Amniotic stem cell (primary cell): ENCODE measurements around the gene OSBPL5.

ENCODE experiments used
- DNase-seq: peaks from one replicate; lab custom pipeline; 2025; lab: John Stamatoyannopoulos, UW

Gene OSBPL5

GRCh38 chr11:3165152-3165705, at the start of gene OSBPL5:
Gene OSBPL5 (minus strand): TSS chr11:3165310. CDS start chr11:3129148, 36,162 bp downstream.
- peak; percentile 44 for DNase-seq

GRCh38 chr11:3214420-3214699, 49.2 kb upstream of the OSBPL5 start:
- no peak for DNase-seq

DNA sequence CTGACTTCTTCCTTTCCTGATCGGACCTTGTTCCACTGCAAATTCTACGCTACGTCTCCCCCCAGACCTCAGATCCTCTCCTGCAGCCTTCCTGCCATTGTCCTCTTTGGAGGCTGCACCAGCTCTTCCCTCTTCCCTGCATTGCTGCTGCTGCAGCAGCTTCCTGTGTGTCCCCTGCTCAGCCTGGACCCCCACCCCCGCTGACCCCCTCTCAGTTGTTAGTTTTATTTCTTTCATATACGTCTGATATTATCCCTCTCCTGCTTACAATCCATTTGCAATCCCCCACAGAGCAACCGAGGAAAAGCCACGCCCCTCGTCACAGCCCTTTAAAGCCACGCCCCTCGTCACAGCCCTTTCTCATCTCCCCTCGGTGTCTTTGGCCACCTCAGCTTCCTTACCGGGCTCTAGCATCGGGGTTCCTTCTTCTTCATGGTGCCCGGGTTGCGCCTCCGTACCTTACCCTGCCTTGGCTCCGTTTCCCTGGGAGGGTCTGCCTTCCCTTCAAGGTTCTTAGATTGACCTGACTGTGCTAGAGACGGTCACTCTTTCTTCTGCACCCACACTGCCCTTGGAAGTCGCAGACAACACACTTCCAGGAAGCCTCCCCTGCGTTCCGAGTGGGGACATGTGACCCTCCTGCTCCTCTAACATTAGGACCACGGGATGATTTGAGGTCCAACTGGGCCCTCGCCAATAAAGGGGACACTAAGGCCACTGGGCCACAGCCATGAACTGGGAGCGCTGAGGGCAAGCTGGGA, 48.7 kb upstream of the OSBPL5 start:
- no peak for DNase-seq

- DNase-seq, result no peak
Observed at GRCh38 chr11:3208272-3208671, 43.2 kb upstream of the OSBPL5 start.

GRCh38 chr11:3207526-3208189, 42.5 kb upstream of the OSBPL5 start:
- DNase-seq, result no peak

DNA sequence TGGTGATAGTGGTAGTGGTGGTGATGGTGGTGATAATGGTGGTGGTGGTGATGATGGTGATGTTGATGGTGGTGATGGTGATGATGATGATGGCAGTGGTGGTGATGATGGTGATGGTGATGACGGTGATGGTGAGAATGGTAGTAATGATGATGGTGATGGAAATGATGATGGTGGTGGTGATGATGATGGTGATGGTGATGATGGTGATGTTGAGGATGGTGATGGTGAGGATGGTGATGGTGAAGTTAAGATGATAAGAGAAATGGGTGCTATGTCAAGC, 41.8 kb upstream of the OSBPL5 start:
- no peak for DNase-seq

DNA sequence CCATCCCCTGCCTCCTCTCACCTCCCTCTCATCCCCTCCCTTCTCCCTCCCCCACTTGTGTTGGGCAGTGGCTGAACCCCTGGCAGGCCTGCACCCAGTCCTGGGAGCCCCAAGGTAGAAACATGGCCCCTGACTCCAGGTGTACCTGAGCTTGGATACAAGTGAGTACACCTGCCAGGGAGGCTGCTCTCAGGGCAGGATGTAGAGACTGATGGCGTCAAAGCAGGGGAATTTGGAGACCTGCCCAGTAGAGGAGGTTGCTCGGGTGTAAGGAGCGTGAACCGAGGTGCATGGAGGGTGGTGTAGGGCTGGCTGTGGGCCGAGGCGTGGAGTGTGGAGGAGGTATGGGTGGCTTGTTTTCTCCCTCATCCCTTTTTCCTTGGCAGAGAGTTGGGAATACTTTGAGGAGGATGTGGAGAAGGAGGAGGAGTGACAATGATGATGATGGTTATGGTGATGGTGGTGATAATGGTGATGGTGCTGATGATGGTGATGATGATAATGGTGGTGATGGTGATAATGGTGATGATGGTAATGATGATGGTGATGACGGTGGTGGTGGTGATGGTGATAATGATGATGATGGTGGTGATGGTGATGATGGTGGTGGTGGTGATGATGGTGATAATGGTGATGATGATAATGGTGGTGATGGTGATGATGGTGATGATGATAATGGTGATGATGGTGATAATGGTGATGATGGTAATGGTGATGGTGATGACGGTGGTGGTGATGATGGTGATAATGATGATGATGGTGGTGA, 41.2 kb upstream of the OSBPL5 start:
- DNase-seq, result no peak

DNA sequence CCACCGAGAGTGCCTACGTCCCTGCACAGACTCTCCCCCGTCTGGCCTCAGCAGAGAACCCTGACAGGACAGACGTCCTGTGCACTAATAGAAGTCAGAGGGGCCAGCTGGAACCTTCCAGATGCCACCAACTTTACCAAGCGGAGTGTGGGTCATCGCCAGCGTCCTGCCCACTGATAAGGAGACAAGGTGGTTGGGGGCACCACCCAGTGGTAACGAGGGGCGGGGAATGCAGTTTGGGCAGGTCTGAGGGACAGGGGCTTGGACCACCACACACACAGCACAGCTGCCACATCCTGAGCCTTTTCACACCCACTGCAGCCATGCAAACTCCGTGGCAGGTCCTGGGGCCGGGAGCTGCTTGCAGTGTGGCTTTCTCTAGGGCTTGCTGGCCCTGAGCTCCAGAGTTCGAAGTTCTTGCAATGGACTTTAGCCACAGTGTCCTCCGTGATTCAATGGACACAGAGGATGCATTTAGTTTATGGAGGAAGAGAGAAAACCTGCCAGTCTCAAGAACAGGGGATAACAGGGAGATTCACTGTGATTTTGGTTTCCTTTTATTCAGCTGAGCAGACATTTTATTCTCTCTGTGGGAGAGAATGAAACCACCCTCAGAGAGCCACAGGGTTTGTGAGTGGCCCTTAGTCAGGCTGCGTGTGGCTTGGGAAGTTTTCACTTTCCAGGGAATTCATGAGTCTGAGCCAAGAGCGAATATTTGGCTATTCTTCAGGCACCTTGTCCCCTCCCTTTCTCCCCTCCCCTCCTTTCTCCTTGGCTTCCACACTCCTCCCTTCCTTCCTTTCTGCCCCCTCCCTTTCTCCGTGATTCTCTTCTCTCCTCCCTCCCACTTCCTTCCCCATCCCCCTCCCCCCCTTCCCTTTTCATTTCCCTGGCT, 40.4 kb upstream of the OSBPL5 start:
- DNase-seq, result no peak

DNA sequence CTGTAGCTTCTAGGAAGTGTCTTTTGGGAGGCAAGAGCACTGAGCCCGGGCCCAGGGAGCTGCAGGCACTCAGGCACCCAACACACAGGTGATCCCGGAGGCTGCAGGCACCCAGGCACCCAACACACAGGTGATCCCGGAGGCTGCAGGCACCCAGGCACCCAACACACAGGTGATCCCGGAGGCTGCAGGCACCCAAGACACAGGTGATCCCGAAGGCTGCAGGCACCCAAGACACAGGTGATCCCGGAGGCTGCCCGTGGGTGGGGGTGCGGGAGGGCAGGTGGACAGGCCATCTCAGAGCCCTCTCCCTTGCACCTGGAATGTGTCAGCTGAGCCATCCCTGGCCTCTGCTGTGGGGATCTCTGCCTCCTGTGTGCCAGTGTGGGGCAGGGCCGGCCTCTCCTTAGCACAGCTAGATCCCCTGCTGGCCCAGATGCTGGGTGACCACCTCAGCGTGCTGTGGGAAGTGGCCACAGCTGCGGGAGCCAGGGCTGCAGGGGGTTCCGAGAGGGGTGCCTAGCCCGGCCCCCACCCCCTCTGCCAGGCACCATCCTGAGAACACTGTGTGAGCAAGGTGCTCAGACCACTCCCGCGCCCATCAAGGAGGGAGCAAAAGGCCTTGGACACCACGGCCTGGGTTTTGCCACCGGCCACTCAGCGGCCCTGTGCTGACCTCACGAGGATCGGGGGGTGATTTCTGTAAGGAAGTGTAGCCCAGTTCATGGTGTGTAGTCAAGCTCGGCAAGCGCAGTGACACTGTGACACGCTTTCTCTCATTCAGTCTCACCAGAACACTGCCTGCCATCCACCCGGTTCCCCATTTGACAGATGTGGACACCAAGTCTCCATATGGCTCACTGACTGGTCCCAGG, 39.3 kb upstream of the OSBPL5 start:
- no peak for DNase-seq

DNA sequence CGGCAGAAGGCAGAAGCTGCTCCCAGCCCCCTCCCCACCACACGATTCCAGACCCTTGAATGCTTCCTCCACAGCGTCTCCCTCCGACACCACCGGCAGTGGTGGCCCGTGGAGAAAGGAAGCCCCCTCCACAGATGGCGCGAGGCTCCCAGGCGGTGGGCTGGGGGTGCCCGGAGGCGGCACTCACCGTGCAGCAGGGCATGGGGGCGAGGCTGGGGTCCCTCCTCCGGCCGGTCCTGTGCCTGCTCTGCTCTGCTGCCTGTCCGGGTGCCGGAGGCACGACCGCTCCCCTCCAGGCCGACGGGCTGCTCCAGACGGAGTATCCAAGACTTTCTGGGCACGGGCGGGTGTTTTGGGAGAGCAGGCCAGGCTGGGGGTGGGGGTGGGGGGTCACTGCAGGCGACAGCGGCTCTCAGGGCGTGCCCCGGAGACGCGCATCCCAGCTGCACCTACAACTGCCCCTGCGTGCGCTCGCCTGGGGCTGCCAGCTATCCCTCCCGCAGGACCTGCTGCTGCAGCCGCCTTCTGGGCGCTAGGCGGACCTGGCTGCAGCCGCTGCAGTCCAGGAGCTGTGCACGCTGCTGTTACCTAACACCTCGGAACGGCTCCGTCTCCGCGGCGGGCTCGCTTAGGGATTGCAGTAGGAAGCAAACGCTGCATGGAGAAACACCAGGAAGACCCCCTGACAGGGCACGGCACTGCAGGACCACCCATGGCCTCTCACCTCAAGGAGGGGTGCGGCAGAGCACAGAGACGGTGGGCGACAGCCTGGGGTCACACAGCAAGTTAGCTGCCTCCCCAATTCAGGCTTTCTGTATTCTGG, 38.3 kb upstream of the OSBPL5 start:
- DNase-seq, result no peak

GRCh38 chr11:3202759-3203158, 37.6 kb upstream of the OSBPL5 start:
- DNase-seq, result no peak

DNA sequence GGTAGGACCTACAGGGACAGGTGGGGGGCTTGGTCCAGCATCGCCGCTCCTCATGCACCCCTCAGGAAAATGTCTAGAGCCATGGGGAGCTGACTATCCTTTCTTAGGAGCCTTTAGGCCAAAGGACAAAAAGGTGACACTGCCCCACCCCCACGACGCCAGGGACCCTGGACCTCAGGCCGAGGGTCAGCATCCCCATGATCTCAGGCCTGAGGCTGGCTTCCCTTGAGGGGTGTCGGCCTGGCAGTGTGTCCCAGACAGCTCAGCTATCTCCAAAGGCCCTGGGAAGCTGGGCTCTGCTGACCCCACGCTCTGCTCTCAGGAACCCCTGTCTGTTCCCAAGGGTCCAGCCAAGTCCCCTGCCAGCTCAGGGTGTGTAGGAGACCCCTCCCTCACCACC, 37.2 kb upstream of the OSBPL5 start:
- no peak for DNase-seq

- no peak for DNase-seq
Observed at GRCh38 chr11:3201677-3202181, 36.6 kb upstream of the OSBPL5 start.

- no peak for DNase-seq
Observed at GRCh38 chr11:3201112-3201581, 36.0 kb upstream of the OSBPL5 start.

DNA sequence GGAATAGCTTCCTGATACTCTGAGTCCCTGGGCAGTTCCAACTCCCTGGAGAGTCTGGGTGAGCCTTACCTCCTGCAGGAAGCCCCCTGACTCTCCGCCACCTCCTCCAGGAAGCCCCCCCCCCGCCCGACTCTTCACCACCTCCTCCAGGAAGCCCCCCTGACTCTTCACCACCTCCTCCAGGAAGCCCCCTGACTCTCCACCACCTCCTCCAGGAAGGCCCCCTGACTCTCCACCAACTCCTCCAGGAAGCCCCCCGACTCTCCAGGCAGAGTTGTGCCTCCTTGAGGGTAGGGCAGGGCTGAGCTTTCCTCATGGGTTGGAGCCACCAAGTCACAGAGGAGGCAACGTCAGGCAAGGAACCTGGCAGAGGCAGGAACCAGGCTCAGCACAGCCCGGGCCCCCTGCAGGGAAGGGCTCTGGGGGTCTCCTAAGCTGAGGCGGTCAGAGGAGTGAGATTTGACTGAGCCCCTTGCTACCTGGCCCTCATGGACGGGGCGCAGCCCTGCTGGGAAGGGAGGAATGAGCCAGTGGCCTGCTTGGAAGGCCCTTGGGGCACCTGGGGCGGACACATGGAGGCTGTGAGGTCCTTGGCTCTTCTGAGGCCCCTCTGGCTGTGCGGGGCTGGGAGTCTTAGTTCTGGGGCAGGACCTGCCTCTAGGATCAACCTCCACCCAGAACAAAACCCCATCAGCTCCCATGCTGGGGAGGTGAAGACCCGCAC, 35.4 kb upstream of the OSBPL5 start:
- no peak for DNase-seq

DNA sequence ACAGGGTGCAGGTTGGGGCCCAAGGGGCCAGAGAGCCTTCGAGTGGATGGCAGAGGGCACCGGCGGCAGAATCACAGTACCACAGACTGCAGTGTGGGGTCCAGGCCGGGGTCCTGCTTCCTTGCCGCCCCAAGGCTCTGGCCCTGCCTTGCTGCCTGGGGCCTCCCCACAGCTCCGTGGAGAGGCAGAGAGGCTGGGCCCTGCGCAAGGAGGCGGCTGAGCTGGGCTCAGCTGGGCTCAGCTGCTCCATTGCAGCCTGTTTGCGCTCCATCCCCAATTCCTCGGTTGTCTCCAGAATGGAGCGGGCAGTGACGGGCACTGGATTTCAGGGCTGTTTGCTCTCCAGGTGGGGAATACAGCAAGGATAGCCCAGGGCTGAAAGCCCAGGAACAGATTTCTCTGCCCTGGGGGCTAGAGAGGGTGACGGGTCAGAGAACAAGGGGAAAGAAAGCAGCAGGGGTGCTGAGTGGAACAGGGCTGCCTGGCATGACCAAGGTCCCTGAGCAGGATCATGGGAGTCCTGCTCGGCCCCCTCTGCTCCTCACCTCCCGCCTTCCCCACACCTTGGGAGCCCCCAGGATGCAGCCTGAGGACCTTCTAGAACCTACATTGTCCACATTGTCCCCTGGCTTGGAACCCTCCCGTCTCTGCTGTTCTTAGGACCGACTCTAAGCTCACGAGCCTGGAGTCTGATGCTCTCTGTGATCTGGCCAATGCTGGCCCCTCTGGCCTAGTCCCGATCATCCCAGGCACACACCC, 34.6 kb upstream of the OSBPL5 start:
- DNase-seq, result no peak

DNA sequence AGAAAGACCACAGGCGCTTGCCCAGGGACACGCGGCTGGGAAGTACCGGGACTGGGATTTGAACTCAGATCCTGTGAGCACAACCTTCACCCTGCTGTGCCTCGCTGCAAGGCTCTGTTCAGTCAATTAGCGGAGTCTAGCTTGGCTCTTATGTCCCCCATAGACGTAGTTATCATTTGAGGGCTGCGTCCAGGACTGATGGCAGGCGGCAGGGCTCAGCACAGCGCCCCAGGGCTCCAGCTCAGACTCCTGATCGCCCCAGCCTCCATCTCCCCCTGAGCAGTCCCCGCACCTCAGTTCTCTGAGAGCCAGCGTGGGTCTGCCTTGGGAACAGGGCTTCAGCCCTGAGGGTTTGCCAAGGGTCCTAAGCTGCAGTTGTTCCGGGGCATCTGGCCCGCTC, 33.7 kb upstream of the OSBPL5 start:
- DNase-seq, result no peak

DNA sequence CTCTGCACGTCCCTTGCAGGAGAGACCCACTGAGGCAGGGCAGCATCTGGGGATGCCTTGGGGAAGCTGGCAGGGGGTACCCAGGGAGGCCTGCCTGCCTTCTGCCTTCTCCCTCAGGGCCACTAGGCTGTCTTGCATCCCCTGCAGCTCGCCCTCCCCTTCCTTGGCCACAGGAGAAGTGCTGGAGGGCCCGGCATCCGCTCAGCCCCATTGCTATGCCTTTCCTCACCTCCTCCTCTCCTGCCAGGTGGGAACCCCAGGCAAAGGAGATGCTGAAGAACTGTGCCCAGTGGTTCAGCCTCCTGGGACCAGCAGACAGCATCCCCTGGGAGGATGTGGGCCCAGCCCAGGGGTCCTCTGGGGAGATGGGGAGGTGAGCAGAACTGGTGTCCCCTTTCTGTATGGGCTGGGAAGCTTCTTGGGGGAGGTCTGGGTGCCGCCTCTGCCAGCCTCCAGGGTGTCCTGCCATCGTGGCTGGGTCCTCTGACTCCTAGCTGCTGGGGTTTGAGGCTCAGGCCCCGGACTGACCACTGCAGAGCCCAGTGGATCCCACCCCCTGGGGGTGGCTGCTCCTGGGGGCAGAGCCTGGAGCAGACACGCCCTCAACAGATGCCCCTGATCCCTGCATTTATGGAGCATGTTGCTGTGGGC, 32.9 kb upstream of the OSBPL5 start:
- DNase-seq, result no peak
